ENCODE data around the gene KASH5.

KASH5 gene

GRCh38 chr19:49342291-49342721 lies 45.7 kb upstream of the KASH5 start:
- TF ChIP-seq ZNF510 (tag by site-specific recombination; IDR thresholded peaks at IDR 0.05; ENCODE audit: insufficient replicate concordance) (no peak), KLF8 (tag by site-specific recombination; IDR thresholded peaks at IDR 0.05) (no peak), GFI1B (tag by site-specific recombination; IDR thresholded peaks at IDR 0.05) (no peak), ZNF404 (tag by site-specific recombination; IDR thresholded peaks at IDR 0.05) (no peak), ZBTB10 (tag by site-specific recombination; IDR thresholded peaks at IDR 0.05) (no peak), ZNF112 (tag by site-specific recombination; IDR thresholded peaks at IDR 0.05) (no peak), ZFP69B (tag by site-specific recombination; IDR thresholded peaks at IDR 0.05) (no peak), SETDB1 (IDR thresholded peaks at IDR 0.05; ENCODE audit: insufficient read length, low read length) (no peak), ZNF433 (tag by site-specific recombination; IDR thresholded peaks at IDR 0.05; ENCODE audit: low read depth) (no peak), ZNF354C (tag by site-specific recombination; IDR thresholded peaks at IDR 0.05; ENCODE audit: borderline replicate concordance, low read depth) (no peak), ZBTB44 (tag by site-specific recombination; IDR thresholded peaks at IDR 0.05) (no peak), ZNF311 (tag by site-specific recombination; IDR thresholded peaks at IDR 0.05; ENCODE audit: borderline replicate concordance) (no peak), ZNF518A (tag by site-specific recombination; conservative IDR thresholded peaks at IDR 0.05; ENCODE audit: low read depth) (no peak), BCL6B (tag by site-specific recombination; IDR thresholded peaks at IDR 0.05) (no peak)
- Histone ChIP-seq H3K4me3 (ENCODE audit: low read depth, low read length) (no peak overlapping the region), H3K9me3 (ENCODE audit: control insufficient read depth, insufficient read depth, low read depth, low read length) (no peaks in the 10 kb centered on the region), H3K36me3 (ENCODE audit: control insufficient read depth in 2 of 2, insufficient read depth in 1 of 2, low read length in 2 of 2) (peaks cover 26 to 61% of the 10 kb centered on the region in 2 experiments), H3K4me1 (ENCODE audit: control insufficient read depth, insufficient read depth, low read length) (peaks cover 7% of the 10 kb centered on the region; the same call in 1 of the 2 replicates), H3K27ac (ENCODE audit: extremely low read depth, low read depth, low read length) (no peak overlapping the region)
- POLR2A ChIA-PET, result no interaction called here
- CTCF ChIA-PET, result interaction anchor here (1.5 to 1.8 kb wide), 2 partner anchors 14 to 41 kb away, joined by 4 to 7 read pairs; no protein-coding TSS in a partner anchor

Measured in HEK293 (cell line).